CD4-positive, alpha-beta T cell (primary cell): ENCODE data around the gene WFIKKN1. TPM values are rescaled to one million over a fixed set of nuclear protein-coding genes. Genes with fewer than 3 reads are reported as not detected.

ENCODE experiments used
- ATAC-seq: fragments of 200-7000 bp; cut with Tn5 transposase; one replicate; pipeline ENCODE4 v1.10.0; 2022; ENCODE audit warnings: mild to moderate bottlenecking; ENCODE audit not compliant: poor library complexity
- CTCF ChIA-PET: fragments of 350-600 bp; sonication (Branson Sonifier 250); formaldehyde crosslinking; loops from one replicate; lab custom pipeline; 2021; ENCODE audit warnings: antibody characterized with exemption, inconsistent platforms; lab: Charles Lee
- POLR2A ChIA-PET: fragments of 350-600 bp; sonication (Branson Sonifier 250); formaldehyde crosslinking; loops from one replicate; lab custom pipeline; 2021; ENCODE audit warnings: antibody characterized with exemption, inconsistent platforms; lab: Charles Lee
- DNase-seq, 14 experiments: peaks; one replicate each; pipeline ENCODE4 v3.0.0-alpha.2; 2013 to 2020; ENCODE audit warnings: mixed read lengths in 2 of 14
- H3K27ac ChIP-seq, 2 donors: one replicate each; pipeline versions ENCODE4 v1.5.1 to v1.7.0; 2013; ENCODE audit warnings: low read length in 2 of 2, low read depth in 1 of 2, mild to moderate bottlenecking in 1 of 2
- H3K27me3 ChIP-seq, 2 experiments: 1 replicate in 1 of 2; 2 replicates in 1 of 2; pipeline versions ENCODE4 v1.6.1 to v1.7.0; 2013; ENCODE audit warnings: low read length in 2 of 2, control low read depth in 1 of 2, mild to moderate bottlenecking in 1 of 2, moderate library complexity in 1 of 2; ENCODE audit not compliant: insufficient read depth in 2 of 2, control insufficient read depth in 1 of 2
- H3K36me3 ChIP-seq: one replicate; pipeline ENCODE4 v1.6.1; 2013; ENCODE audit warnings: low read length, control low read depth; ENCODE audit not compliant: insufficient read depth
- H3K4me1 ChIP-seq: one replicate; pipeline ENCODE4 v1.6.1; 2013; ENCODE audit warnings: low read length, control low read depth; ENCODE audit not compliant: insufficient read depth
- H3K4me3 ChIP-seq: one replicate; pipeline ENCODE4 v1.5.1; 2013; ENCODE audit warnings: mild to moderate bottlenecking, low read length, moderate library complexity
- H3K9me3 ChIP-seq, 2 experiments: 1 replicate in 1 of 2; 2 replicates in 1 of 2; pipeline versions ENCODE4 v1.6.1 to v1.7.0; 2013; ENCODE audit warnings: low read length in 2 of 2, mild to moderate bottlenecking in 2 of 2, control low read depth in 1 of 2, moderate library complexity in 1 of 2; ENCODE audit not compliant: control insufficient read depth in 1 of 2, insufficient read depth in 1 of 2
- H3K27ac Mint-ChIP-seq: one replicate; pipeline ENCODE4 v1.8.0; 2020; ENCODE audit warnings: mixed read lengths
- H3K27me3 Mint-ChIP-seq: one replicate; pipeline ENCODE4 v1.8.0; 2021; ENCODE audit warnings: mixed read lengths
- H3K36me3 Mint-ChIP-seq: one replicate; pipeline ENCODE4 v1.8.0; 2021; ENCODE audit warnings: low read depth, mixed read lengths
- H3K4me1 Mint-ChIP-seq: one replicate; pipeline ENCODE4 v1.8.0; 2021; ENCODE audit warnings: low read depth, mixed read lengths
- H3K4me3 Mint-ChIP-seq: one replicate; pipeline ENCODE4 v1.8.0; 2020; ENCODE audit warnings: mild to moderate bottlenecking, mixed read lengths
- H3K9me3 Mint-ChIP-seq: one replicate; pipeline ENCODE4 v1.8.0; 2020; ENCODE audit warnings: mixed read lengths
- CTCF ChIP-seq: fragments of 200-600 bp; IDR thresholded peaks from one replicate; pipeline ENCODE4 v1.8.0; 2022; ENCODE audit warnings: antibody characterized with exemption, mild to moderate bottlenecking
- intact Hi-C, 2 experiments: fragments of 100-400 bp; cut with DNase I in 1 of 2; cut with micrococcal nuclease in 1 of 2; formaldehyde crosslinking; loops; one replicate each; pipeline versions ENCODE4 v1.15.1 to v1.9.0; 2023 to 2025; cut with DNase I, micrococcal nuclease
- total RNA-seq, 174 experiments: library from RNA in 2 of 174; stranded (reverse) in 2 of 174; gene quantifications; one replicate each; pipeline ENCODE4 v1.2.3 and lab custom pipeline; 2021 to 2026

The WFIKKN1 gene
- total RNA-seq, 2 experiments from 2014 or later: 0.64 to 0.99 TPM

- H3K27ac Mint-ChIP-seq: no peak overlapping the region
- Histone ChIP-seq H3K36me3 (no peaks in the 10 kb centered on the region), H3K4me3 (peak overlapping the region; percentile 24), H3K4me1 (peaks cover 29% of the 10 kb centered on the region), H3K9me3 (no peaks in the 10 kb centered on the region), H3K27me3 (no peaks in the 10 kb centered on the region), H3K27ac (no peak overlapping the region)
- ATAC-seq: peak; percentile 2
- no peaks in the 10 kb centered on the region for H3K9me3 Mint-ChIP-seq
- no peak for TF ChIP-seq CTCF
- no peaks in the 10 kb centered on the region for H3K4me1 Mint-ChIP-seq
- H3K4me3 Mint-ChIP-seq: peak overlapping the region; percentile 51
- H3K36me3 Mint-ChIP-seq: no peaks in the 10 kb centered on the region
- CTCF ChIA-PET: interaction anchor here (1.3 kb wide), 1 partner anchor 13 kb away, joined by 5 read pairs; the partner anchor contains the start of gene METTL26
- peak in 1 of 14 experiments; percentile 35 for DNase-seq
- intact Hi-C loops: no loop called here
- H3K27me3 Mint-ChIP-seq: no peaks in the 10 kb centered on the region
- POLR2A ChIA-PET: interaction anchor here (1.0 to 1.2 kb wide), 4 partner anchors 9 to 40 kb away, joined by 4 to 15 read pairs (median 4); partner anchors contain the start of genes METTL26, STUB1 and WDR24
These were observed 18.8 kb downstream of the WFIKKN1 start for GRCh38 chr16:649631-650030.

DNA sequence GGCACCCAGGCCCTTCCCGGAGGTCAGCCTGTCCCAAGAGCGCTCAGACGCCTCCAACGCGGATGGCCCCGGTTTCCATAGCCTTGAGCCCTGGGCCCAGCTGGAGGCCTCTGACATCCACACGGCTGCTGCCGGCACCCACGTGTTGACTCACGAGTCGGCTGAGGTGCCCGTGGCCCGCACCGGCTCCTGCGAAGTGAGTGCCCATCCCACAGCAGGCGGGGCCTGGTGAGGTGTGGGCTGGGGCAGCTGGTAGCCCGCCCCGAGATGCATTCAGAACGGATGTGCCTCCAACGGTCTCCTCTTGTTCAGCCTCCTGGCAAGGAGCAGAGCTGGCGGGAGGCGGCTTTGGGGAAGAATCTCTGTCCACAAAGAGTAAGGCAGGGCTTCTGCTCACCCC, 21.1 kb downstream of the WFIKKN1 start:
- CTCF ChIA-PET: no interaction called here
- no peak overlapping the region for H3K27ac ChIP-seq
- ATAC-seq (no peak), DNase-seq (no peak)
- Mint-ChIP-seq H3K36me3 (no peaks in the 10 kb centered on the region), H3K27ac (no peak overlapping the region), H3K4me1 (no peaks in the 10 kb centered on the region), H3K4me3 (no peak overlapping the region), H3K27me3 (no peaks in the 10 kb centered on the region), H3K9me3 (no peaks in the 10 kb centered on the region)
- H3K9me3 ChIP-seq: no peaks in the 10 kb centered on the region
- intact Hi-C loops: no loop called here
- no peak overlapping the region for H3K4me3 ChIP-seq
- POLR2A ChIA-PET: no interaction called here
- TF ChIP-seq CTCF: no peak
- H3K27me3 ChIP-seq: no peaks in the 10 kb centered on the region
- H3K36me3 ChIP-seq: no peaks in the 10 kb centered on the region
- peaks cover 29% of the 10 kb centered on the region for H3K4me1 ChIP-seq

- Histone ChIP-seq H3K27ac (no peak overlapping the region), H3K9me3 (no peaks in the 10 kb centered on the region), H3K4me3 (no peak overlapping the region), H3K4me1 (peaks cover 24% of the 10 kb centered on the region), H3K27me3 (no peaks in the 10 kb centered on the region), H3K36me3 (no peaks in the 10 kb centered on the region)
- Mint-ChIP-seq H3K4me3 (no peak overlapping the region), H3K27me3 (no peaks in the 10 kb centered on the region), H3K9me3 (no peaks in the 10 kb centered on the region), H3K4me1 (no peaks in the 10 kb centered on the region), H3K36me3 (no peaks in the 10 kb centered on the region), H3K27ac (no peak overlapping the region)
- ATAC-seq (no peak), DNase-seq (no peak)
- no peak for TF ChIP-seq CTCF
- ChIA-PET CTCF (no interaction called here), POLR2A (no interaction called here)
- intact Hi-C loops: no loop called here
These were observed 21.9 kb downstream of the WFIKKN1 start for GRCh38 chr16:652454-653305.
